ENCODE data around the gene BEAN1.

The BEAN1 gene

GRCh38 chr16:66402591-66403230 lies 24.4 kb upstream of the BEAN1 start:
- TF ChIP-seq CTCF (IDR thresholded peaks at IDR 0.05; ENCODE audit: low read depth, low read length): no peak
- no peak for DNase-seq (ENCODE audit: extremely low read depth, low read depth)

DNA sequence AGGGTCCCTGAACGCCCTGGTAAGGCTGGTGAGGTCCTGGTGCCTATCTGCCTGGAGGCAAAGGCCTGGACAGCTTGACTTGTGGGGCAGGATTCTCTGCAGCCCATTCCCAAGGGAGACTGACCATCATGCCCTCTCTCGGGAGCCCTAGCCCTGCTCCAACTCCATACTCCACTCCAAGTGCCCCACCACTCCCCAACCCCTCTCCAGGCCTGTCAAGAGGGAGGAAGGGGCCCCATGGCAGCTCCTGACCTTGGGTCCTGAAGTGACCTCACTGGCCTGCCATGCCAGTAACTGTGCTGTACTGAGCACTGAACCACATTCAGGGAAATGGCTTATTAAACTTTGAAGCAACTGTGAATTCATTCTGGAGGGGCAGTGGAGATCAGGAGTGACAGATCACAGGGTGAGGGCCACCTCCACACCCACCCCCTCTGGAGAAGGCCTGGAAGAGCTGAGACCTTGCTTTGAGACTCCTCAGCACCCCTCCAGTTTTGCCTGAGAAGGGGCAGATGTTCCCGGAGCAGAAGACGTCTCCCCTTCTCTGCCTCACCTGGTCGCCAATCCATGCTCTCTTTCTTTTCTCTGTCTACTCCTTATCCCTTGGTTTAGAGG lies 23.5 kb upstream of the BEAN1 start:
- no peak for TF ChIP-seq CTCF (IDR thresholded peaks at IDR 0.05; ENCODE audit: low read depth, low read length)
- DNase-seq (ENCODE audit: extremely low read depth, low read depth): no peak

- TF ChIP-seq CTCF (IDR thresholded peaks at IDR 0.05; ENCODE audit: low read depth, low read length): no peak
- DNase-seq (ENCODE audit: extremely low read depth, low read depth): no peak
Measured at GRCh38 chr16:66405057-66405783, 21.9 kb upstream of the BEAN1 start.

- DNase-seq (ENCODE audit: extremely low read depth, low read depth): no peak
- TF ChIP-seq CTCF (IDR thresholded peaks at IDR 0.05; ENCODE audit: low read depth, low read length): peak; percentile 74
Measured at GRCh38 chr16:66406534-66407221, 20.4 kb upstream of the BEAN1 start.

DNA sequence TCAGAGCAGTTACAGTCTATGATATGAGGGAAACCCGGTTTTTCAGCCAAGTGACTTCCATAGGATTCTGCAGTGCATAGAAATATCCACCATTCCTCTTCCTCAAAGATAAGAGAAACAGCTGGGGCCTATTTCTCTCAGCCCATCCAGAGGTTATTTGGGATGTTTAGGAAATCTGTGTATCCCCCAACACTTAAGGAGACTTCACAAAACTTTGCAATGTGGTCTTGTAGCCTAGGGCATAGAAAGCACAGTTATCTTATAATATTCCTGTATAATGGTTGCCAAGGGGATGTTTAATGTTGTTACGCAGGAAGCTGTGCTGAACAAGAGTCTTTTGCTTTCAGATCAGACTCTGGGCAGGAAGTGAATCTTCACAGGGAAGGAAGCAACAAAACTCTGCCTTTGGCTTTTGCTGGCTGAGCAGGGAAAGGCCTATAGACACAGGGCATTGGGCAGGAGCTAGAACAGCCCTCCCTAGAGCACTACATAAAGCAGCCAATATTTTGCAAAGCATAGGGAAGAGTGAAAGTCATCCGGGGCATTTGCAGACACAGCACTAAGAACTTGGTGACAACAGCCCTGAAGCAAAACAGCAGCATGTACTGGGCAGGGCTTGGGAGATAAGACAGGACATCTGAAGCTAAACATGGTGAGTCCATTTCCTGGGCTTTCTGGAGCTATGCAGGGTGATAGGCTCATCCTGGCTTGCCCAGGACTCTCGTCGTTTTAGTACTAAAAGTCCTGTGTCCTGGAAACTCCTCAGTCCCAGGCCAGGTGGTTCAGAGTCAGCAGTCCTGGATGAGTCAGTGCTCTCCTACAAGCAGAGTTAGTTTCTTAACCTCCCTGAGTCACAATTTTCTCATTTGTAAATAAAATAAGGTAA lies 18.7 kb upstream of the BEAN1 start:
- no peak for TF ChIP-seq CTCF (IDR thresholded peaks at IDR 0.05; ENCODE audit: low read depth, low read length)
- DNase-seq (ENCODE audit: extremely low read depth, low read depth): no peak

GRCh38 chr16:66409156-66409555 lies 17.9 kb upstream of the BEAN1 start:
- no peak for TF ChIP-seq CTCF (IDR thresholded peaks at IDR 0.05; ENCODE audit: low read depth, low read length)
- DNase-seq (ENCODE audit: extremely low read depth, low read depth): no peak
